IMR-90 (cell line): ENCODE measurements around the gene RYR2. TPM values are rescaled to one million over a fixed set of nuclear protein-coding genes. Genes with fewer than 3 reads are reported as not detected.

ENCODE experiments used
- ATAC-seq: fragments of 200-7000 bp; cut with Tn5 transposase; 2 replicates; pipeline ENCODE4 v1.9.1; 2020; ENCODE audit warnings: low read depth, mild to moderate bottlenecking, moderate library complexity
- BruUV-seq: library from RNA; stranded (reverse); fragments of 400-500 nt; replicated peaks from 2 replicates; lab custom pipeline; 2021; lab: Mats Ljungman, UMichigan
- CTCF ChIA-PET: fragments of 300-600 bp; formaldehyde crosslinking; extraction: SDS; loops from one replicate; lab custom pipeline; 2021; ENCODE audit warnings: antibody characterized with exemption; lab: Yijun Ruan, JAX
- POLR2A ChIA-PET: fragments of 300-600 bp; sonication (Branson Sonifier 250); formaldehyde crosslinking; loops from one replicate; lab custom pipeline; 2022; ENCODE audit warnings: antibody characterized with exemption; ENCODE audit not compliant: unreplicated experiment; lab: Charles Lee
- DNase-seq: peaks from one replicate; pipeline ENCODE4 v3.0.0; 2013
- H2AFZ ChIP-seq: replicated peaks from 2 replicates; pipeline ENCODE3; 2013; ENCODE audit warnings: low read length, mild to moderate bottlenecking; ENCODE audit not compliant: poor library complexity
- H2AK5ac ChIP-seq: 2 replicates; pipeline ENCODE4 v1.6.1; 2013; ENCODE audit warnings: low read depth, low read length, inconsistent platforms
- H2AK9ac ChIP-seq: replicated peaks from 2 replicates; pipeline ENCODE3; 2013; ENCODE audit warnings: mild to moderate bottlenecking, low read depth, low read length, moderate library complexity; ENCODE audit not compliant: poor library complexity
- H2BK120ac ChIP-seq: 2 replicates; pipeline ENCODE4 v1.6.1; 2013; ENCODE audit warnings: low read depth, low read length, inconsistent platforms
- H2BK15ac ChIP-seq: 3 replicates; pipeline ENCODE4 v1.6.1; 2013; ENCODE audit warnings: low read depth, low read length, inconsistent platforms
- H2BK20ac ChIP-seq: 2 replicates; pipeline ENCODE4 v1.6.1; 2013; ENCODE audit warnings: low read depth, mild to moderate bottlenecking, inconsistent platforms, low read length, moderate library complexity
- H2BK5ac ChIP-seq: 2 replicates; pipeline ENCODE4 v1.6.1; 2013; ENCODE audit warnings: mild to moderate bottlenecking, low read depth, low read length, inconsistent platforms; ENCODE audit not compliant: poor library complexity, severe bottlenecking
- H3K14ac ChIP-seq: replicated peaks from 2 replicates; pipeline ENCODE4 v1.6.1; 2013; ENCODE audit warnings: low read depth, low read length, inconsistent platforms
- H3K18ac ChIP-seq: 2 replicates; pipeline ENCODE4 v1.6.1; 2013; ENCODE audit warnings: low read depth, low read length, control low read depth
- H3K23ac ChIP-seq: 2 replicates; pipeline ENCODE4 v1.6.1; 2013; ENCODE audit warnings: low read depth, low read length, inconsistent platforms
- H3K27ac ChIP-seq: 2 replicates; pipeline ENCODE4 v1.5.1; 2013; ENCODE audit warnings: mild to moderate bottlenecking, control low read depth, low read length; ENCODE audit not compliant: insufficient read depth
- H3K27me3 ChIP-seq: 2 replicates; pipeline ENCODE4 v1.6.1; 2013; ENCODE audit warnings: low read length; ENCODE audit not compliant: control insufficient read depth, insufficient read depth
- H3K36me3 ChIP-seq: 2 replicates; pipeline ENCODE4 v1.6.1; 2013; ENCODE audit warnings: low read length, mixed read lengths; ENCODE audit not compliant: control insufficient read depth, insufficient read depth
- H3K4ac ChIP-seq: 2 replicates; pipeline ENCODE4 v1.6.1; 2013; ENCODE audit warnings: low read depth, low read length, inconsistent platforms
- H3K4me1 ChIP-seq: 2 replicates; pipeline ENCODE4 v1.6.1; 2013; ENCODE audit warnings: low read length, mixed read lengths; ENCODE audit not compliant: control insufficient read depth, insufficient read depth
- H3K4me2 ChIP-seq: 2 replicates; pipeline ENCODE4 v1.6.1; 2013; ENCODE audit warnings: low read depth, mild to moderate bottlenecking, control low read depth, low read length, moderate library complexity
- H3K4me3 ChIP-seq: 2 replicates; pipeline ENCODE4 v1.5.1; 2013; ENCODE audit warnings: low read depth, mild to moderate bottlenecking, control low read depth, low read length, moderate library complexity; ENCODE audit not compliant: insufficient read depth
- H3K56ac ChIP-seq: 2 replicates; pipeline ENCODE4 v1.6.1; 2013; ENCODE audit warnings: low read length, inconsistent platforms; ENCODE audit not compliant: insufficient read depth; ENCODE audit errors: extremely low read depth
- H3K79me1 ChIP-seq, 2 experiments: 2 replicates each; pipeline ENCODE4 v1.6.1; 2013; ENCODE audit warnings: low read length in 2 of 2, inconsistent platforms in 1 of 2, low read depth in 1 of 2
- H3K9ac ChIP-seq: 2 replicates; pipeline ENCODE4 v1.6.1; 2013; ENCODE audit warnings: low read depth, low read length, control low read depth
- H3K9me1 ChIP-seq: 2 replicates; pipeline ENCODE4 v1.6.1; 2013; ENCODE audit warnings: low read length, inconsistent platforms; ENCODE audit not compliant: insufficient read depth
- H3K9me3 ChIP-seq: 2 replicates; pipeline ENCODE4 v1.6.1; 2013; ENCODE audit warnings: low read length; ENCODE audit not compliant: control insufficient read depth, insufficient read depth
- H4K20me1 ChIP-seq: 2 replicates; pipeline ENCODE4 v1.6.1; 2013; ENCODE audit warnings: low read length, inconsistent platforms; ENCODE audit not compliant: insufficient read depth
- H4K5ac ChIP-seq: 2 replicates; pipeline ENCODE4 v1.6.1; 2013; ENCODE audit warnings: mild to moderate bottlenecking, low read depth, low read length, control low read depth
- H4K8ac ChIP-seq, 2 experiments: 2 replicates each; pipeline ENCODE4 v1.6.1; 2013; ENCODE audit warnings: low read depth in 2 of 2, low read length in 2 of 2, control low read depth in 1 of 2, inconsistent platforms in 1 of 2
- H4K91ac ChIP-seq: 2 replicates; pipeline ENCODE4 v1.6.1; 2013; ENCODE audit warnings: low read depth, low read length, inconsistent platforms; ENCODE audit not compliant: insufficient read depth
- CEBPB ChIP-seq: IDR thresholded peaks from 2 replicates; pipeline ENCODE4 v1.6.1; 2012; ENCODE audit warnings: low read depth, low read length, improper control_type of control experiment
- POLR2A ChIP-seq: IDR thresholded peaks from 2 replicates; pipeline ENCODE4 v1.6.1; 2012; ENCODE audit warnings: mild to moderate bottlenecking, low read depth, low read length
- WGBS, 2 experiments: methylation state at CpG; one replicate each; pipeline versions ENCODE4 v1.1.5 to v1.1.7; 2013; ENCODE audit warnings: missing lambda C conversion rate in 2 of 2; ENCODE audit not compliant: insufficient read length in 1 of 2; ENCODE audit errors: extremely low coverage in 2 of 2; 5-methylcytosine and 5-hydroxymethylcytosine counted together
- dilution Hi-C: fragments of 300-500 bp; cut with HindIII; formaldehyde crosslinking; loops from one replicate; pipeline ENCODE4 v1.14.3; 2018; ENCODE audit warnings: low sequenced_read_pairs; ENCODE audit not compliant: unreplicated experiment
- in situ Hi-C: fragments of 300-500 bp; cut with MboI; formaldehyde crosslinking; loops from 3 replicates; pipeline ENCODE4 v1.14.3; 2019; ENCODE audit warnings: low sequenced_read_pairs, inconsistent platforms, mixed read lengths
- intact Hi-C: fragments of 100-400 bp; cut with micrococcal nuclease; formaldehyde crosslinking; loops from 2 replicates; pipeline ENCODE4 v1.10.0; 2022
- polyA plus RNA-seq, 3 experiments: library from polyadenylated mRNA; depleted of rRNA; stranded (reverse); fragments of >200 nt; gene quantifications; 2 replicates each; pipeline ENCODE4 v1.2.3, GENCODE V29; 2012; ENCODE audit warnings: low replicate concordance in 1 of 3
- total RNA-seq: library from RNA; depleted of rRNA; stranded (reverse); fragments of >200 nt; gene quantifications from 2 replicates; pipeline ENCODE4 v1.2.3, GENCODE V29; 2012
- TF ChIP-seq, protein P1 (sequence below): fragments of 150-350 bp; IDR thresholded peaks from 2 replicates; pipeline ENCODE4 v1.6.1; 2016; ENCODE audit warnings: low read depth, mild to moderate bottlenecking, low read length, moderate library complexity, borderline replicate concordance

Gene RYR2
- total and polyA plus RNA-seq, 2 of the 4 experiments (the other 2 are of a cell fraction) = not detected

DNA sequence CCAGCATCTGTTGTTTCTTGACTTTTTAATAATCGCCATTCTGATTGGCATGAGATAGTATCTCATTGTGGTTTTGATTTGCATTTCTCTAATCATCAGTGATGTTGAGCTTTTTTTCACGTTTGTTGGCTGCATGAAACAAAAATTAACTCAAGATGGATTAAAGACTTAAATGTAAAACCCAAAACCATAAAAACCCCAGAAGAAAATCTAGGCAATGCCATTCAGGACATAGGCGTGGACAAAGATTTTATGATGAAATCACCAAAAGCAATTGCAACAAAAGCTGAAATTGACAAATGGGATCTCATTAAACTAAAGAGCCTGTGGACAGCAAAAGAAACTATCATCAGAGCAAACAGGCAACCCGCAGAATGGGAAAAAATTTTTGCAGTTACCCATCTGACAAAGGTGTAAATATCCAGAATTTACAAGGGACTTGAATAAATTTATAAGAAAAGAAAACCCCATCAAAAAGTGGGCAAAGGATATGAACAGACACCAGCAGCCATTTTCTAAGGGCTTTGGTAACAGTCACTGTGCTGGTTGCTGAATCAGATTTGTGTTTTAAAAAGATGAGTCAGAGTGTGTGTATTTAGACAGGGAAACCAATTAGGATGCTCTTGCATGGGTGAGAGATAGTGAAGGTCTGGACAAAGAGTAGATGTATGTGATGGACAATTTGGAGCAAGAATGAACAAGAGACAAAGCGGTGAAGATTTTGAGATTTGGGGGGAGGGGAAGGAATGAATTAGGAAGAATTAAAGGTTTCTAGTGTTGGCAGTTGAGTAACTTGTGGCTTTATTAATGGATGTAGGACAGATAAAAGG, 110.7 kb downstream of the RYR2 start (continued):
- TF ChIP-seq, protein P1, sequence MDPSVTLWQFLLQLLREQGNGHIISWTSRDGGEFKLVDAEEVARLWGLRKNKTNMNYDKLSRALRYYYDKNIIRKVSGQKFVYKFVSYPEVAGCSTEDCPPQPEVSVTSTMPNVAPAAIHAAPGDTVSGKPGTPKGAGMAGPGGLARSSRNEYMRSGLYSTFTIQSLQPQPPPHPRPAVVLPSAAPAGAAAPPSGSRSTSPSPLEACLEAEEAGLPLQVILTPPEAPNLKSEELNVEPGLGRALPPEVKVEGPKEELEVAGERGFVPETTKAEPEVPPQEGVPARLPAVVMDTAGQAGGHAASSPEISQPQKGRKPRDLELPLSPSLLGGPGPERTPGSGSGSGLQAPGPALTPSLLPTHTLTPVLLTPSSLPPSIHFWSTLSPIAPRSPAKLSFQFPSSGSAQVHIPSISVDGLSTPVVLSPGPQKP = no peak

DNA sequence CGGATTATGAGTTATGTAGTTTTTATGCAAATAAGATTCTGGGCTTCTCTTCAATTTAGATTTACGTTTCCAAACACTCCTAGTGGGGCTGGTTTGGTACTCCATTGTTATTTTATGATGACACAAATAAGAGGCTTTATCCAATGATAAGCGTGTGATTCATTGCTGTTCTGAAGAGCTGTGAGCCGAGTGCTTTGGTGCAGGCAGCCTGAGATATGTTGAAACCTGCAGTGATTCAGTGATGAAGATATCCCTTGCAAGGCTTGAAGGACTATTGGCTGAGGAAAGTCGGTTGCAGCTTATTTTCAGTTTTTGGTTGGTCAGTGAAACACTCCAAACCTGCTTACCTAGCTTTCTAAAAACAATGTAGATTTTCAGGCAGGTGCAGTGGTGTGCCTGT, 112.2 kb downstream of the RYR2 start:
- no peaks in the 10 kb centered on the region for H3K27me3 ChIP-seq
- H3K23ac ChIP-seq = no peak overlapping the region
- in situ Hi-C loops (no loop called here), intact Hi-C loops (no loop called here), dilution Hi-C loops (no loop called here)
- no peak overlapping the region for H2AK5ac ChIP-seq
- H3K9me3 ChIP-seq = peaks cover 4% of the 10 kb centered on the region; the same call in 1 of the 2 replicates
- DNase-seq (peak; percentile 33), ATAC-seq (peak; percentile 84)
- no peak overlapping the region for H2BK15ac ChIP-seq
- WGBS, 2 experiments = no CpG with 5 or more reads among the region's 5 CpGs
- H3K14ac ChIP-seq = no peak overlapping the region
- POLR2A ChIA-PET = no interaction called here
- CTCF ChIA-PET = interaction anchor here (0.7 kb wide), 1 partner anchor 316 kb away, joined by 4 read pairs; no protein-coding TSS in a partner anchor
- no peak overlapping the region for H2BK20ac ChIP-seq
- H2AFZ ChIP-seq = no peak overlapping the region
- no peaks in the 10 kb centered on the region for H3K9me1 ChIP-seq
- TF ChIP-seq CEBPB (0 out of 2 replicates have a peak, but pooled peaks have one; percentile 14), POLR2A (no peak)
- H3K79me1 ChIP-seq = no peaks in the 10 kb centered on the region
- no peaks in the 10 kb centered on the region for H3K36me3 ChIP-seq
- no peak overlapping the region for H2AK9ac ChIP-seq
- H2BK120ac ChIP-seq = no peak overlapping the region
- no peak overlapping the region; the same call in 1 of the 2 replicates for H3K4me2 ChIP-seq
- H3K4ac ChIP-seq = no peak overlapping the region
- H3K56ac ChIP-seq = no peak overlapping the region
- H4K8ac ChIP-seq = no peak overlapping the region
- H4K5ac ChIP-seq = no peak overlapping the region
- no peaks in the 10 kb centered on the region for H3K4me1 ChIP-seq
- no peaks in the 10 kb centered on the region for H4K20me1 ChIP-seq
- no peak overlapping the region for H2BK5ac ChIP-seq
- H3K9ac ChIP-seq = no peak overlapping the region
- no TSS peak for BruUV-seq
- H3K18ac ChIP-seq = no peak overlapping the region
- no peak overlapping the region for H4K91ac ChIP-seq
- no peak overlapping the region for H3K27ac ChIP-seq
- H3K4me3 ChIP-seq = no peak overlapping the region
